Caco-2 (cell line): ENCODE results near the gene HIVEP2. TPM values are rescaled to one million over a fixed set of nuclear protein-coding genes. Genes with fewer than 3 reads are reported as not detected.

ENCODE experiments used
- BruUV-seq: library from RNA; stranded (reverse); fragments of 400-500 nt; replicated peaks from 2 replicates; lab custom pipeline; 2021; lab: Mats Ljungman, UMichigan
- CTCF ChIA-PET: fragments of 300-600 bp; sonication (Branson Sonifier 250); formaldehyde crosslinking; loops from one replicate; lab custom pipeline; 2022; ENCODE audit warnings: antibody characterized with exemption; lab: Charles Lee
- POLR2A ChIA-PET: fragments of 300-600 bp; sonication (Branson Sonifier 250); formaldehyde crosslinking; loops from one replicate; lab custom pipeline; 2022; ENCODE audit warnings: antibody characterized with exemption; lab: Charles Lee
- DNase-seq, 2 experiments: peaks; one replicate each; pipeline versions ENCODE4 v3.0.0 to v3.0.0-alpha.2; 2020 to 2022
- H3K27me3 ChIP-seq: replicated peaks from 2 replicates; pipeline ENCODE4 v1.6.0; 2011; ENCODE audit warnings: low read length; ENCODE audit not compliant: control insufficient read depth, insufficient read depth
- H3K36me3 ChIP-seq: 2 replicates; pipeline ENCODE4 v1.5.1; 2011; ENCODE audit warnings: low read length; ENCODE audit not compliant: control insufficient read depth, insufficient read depth
- H3K4me1 ChIP-seq: fragments of 250-450 bp; sonication (Bioruptor Pico); 2 replicates; pipeline ENCODE4 v1.5.1; 2020; ENCODE audit warnings: mild to moderate bottlenecking
- H3K4me3 ChIP-seq: 2 replicates; pipeline ENCODE4 v1.5.1; 2011; ENCODE audit warnings: low read depth, mild to moderate bottlenecking, control low read depth, low read length
- H3K9me3 ChIP-seq: fragments of 250-450 bp; sonication (Bioruptor Pico); 2 replicates; pipeline ENCODE4 v1.5.1; 2020; ENCODE audit warnings: mild to moderate bottlenecking, moderate library complexity
- H3K27ac Mint-ChIP-seq: one replicate; pipeline ENCODE4 v1.8.0; 2022; ENCODE audit warnings: mixed read lengths; ENCODE audit not compliant: unreplicated experiment
- H3K27me3 Mint-ChIP-seq: one replicate; pipeline ENCODE4 v1.8.0; 2022; ENCODE audit warnings: mixed read lengths; ENCODE audit not compliant: insufficient read depth, unreplicated experiment
- H3K36me3 Mint-ChIP-seq: one replicate; pipeline ENCODE4 v1.8.0; 2022; ENCODE audit warnings: mild to moderate bottlenecking, mixed read lengths; ENCODE audit not compliant: insufficient read depth, unreplicated experiment
- H3K4me1 Mint-ChIP-seq: one replicate; pipeline ENCODE4 v1.8.0; 2022; ENCODE audit warnings: low read depth, mixed read lengths; ENCODE audit not compliant: unreplicated experiment
- H3K4me3 Mint-ChIP-seq: one replicate; pipeline ENCODE4 v1.8.0; 2022; ENCODE audit warnings: mild to moderate bottlenecking, moderate library complexity, mixed read lengths; ENCODE audit not compliant: unreplicated experiment
- H3K9me3 Mint-ChIP-seq: one replicate; pipeline ENCODE4 v1.8.0; 2022; ENCODE audit warnings: mixed read lengths; ENCODE audit not compliant: unreplicated experiment
- CTCF ChIP-seq, 2 experiments: fragments of 200-600 bp in 1 of 2; IDR thresholded peaks; 1 replicate in 1 of 2; 2 replicates in 1 of 2; pipeline versions ENCODE4 v1.5.1 to v1.8.0; 2011 to 2022; ENCODE audit warnings: antibody characterized with exemption in 1 of 2, control low read depth in 1 of 2, inconsistent platforms in 1 of 2, low read depth in 1 of 2, low read length in 1 of 2, mild to moderate bottlenecking in 1 of 2, moderate library complexity in 1 of 2; ENCODE audit not compliant: insufficient read depth in 1 of 2, severe bottlenecking in 1 of 2, unreplicated experiment in 1 of 2
- intact Hi-C: fragments of 100-400 bp; cut with micrococcal nuclease; formaldehyde crosslinking; loops from one replicate; pipeline ENCODE4 v1.10.0; 2022; ENCODE audit not compliant: unreplicated experiment
- total RNA-seq: library from RNA; stranded (reverse); gene quantifications from 2 replicates; pipeline ENCODE4 v1.2.3, GENCODE V29; 2022

The HIVEP2 gene
- total RNA-seq, 1 experiment from 2014 or later = 1.0 TPM

DNA sequence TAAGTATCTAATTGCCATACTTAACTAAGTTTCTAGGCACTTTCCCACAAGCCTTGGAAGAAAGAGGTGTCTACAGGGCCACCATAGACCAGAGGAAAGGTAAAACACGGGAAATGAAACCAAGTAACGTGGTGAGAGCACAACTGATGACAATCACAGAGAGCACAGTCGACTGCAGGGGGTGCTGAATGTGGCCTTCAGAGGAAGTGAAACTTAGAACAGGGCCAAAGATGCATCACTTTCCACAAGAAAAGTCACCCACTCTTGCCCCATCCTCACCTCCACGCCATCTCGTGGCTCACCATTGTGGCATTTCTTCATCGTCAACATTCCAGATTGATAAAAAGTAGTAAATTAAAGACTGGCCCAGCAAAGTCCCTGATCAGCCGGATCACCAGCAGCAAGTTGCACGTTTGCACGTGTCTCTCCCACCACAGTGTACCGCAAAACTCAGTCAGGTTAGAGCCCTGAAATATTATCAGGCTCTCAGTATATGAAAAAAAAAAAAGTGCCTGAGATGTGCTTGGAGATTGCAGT lies 31.4 kb downstream of the HIVEP2 start:
- TF ChIP-seq CTCF (IDR thresholded peaks at IDR 0.05; ENCODE audit: insufficient read depth in 1 of 2, low read depth in 1 of 2, low read length in 1 of 2, severe bottlenecking in 1 of 2, unreplicated experiment in 1 of 2) = no peak
- intact Hi-C loops = no loop called here
- no peaks in the 10 kb centered on the region for H3K4me1 Mint-ChIP-seq
- peaks cover 7% of the 10 kb centered on the region for H3K27me3 Mint-ChIP-seq
- ChIA-PET POLR2A (no interaction called here), CTCF (no interaction called here)
- H3K4me3 Mint-ChIP-seq = no peak overlapping the region
- H3K36me3 Mint-ChIP-seq = no peaks in the 10 kb centered on the region
- H3K4me3 ChIP-seq = no peak overlapping the region
- H3K9me3 ChIP-seq = no peaks in the 10 kb centered on the region
- no peak overlapping the region for H3K27ac Mint-ChIP-seq
- no peaks in the 10 kb centered on the region for H3K36me3 ChIP-seq
- H3K9me3 Mint-ChIP-seq = no peaks in the 10 kb centered on the region
- no peak for DNase-seq
- H3K27me3 ChIP-seq = no peaks in the 10 kb centered on the region; the same call in 1 of the 2 replicates
- H3K4me1 ChIP-seq = no peaks in the 10 kb centered on the region
- no TSS peak for BruUV-seq

DNA sequence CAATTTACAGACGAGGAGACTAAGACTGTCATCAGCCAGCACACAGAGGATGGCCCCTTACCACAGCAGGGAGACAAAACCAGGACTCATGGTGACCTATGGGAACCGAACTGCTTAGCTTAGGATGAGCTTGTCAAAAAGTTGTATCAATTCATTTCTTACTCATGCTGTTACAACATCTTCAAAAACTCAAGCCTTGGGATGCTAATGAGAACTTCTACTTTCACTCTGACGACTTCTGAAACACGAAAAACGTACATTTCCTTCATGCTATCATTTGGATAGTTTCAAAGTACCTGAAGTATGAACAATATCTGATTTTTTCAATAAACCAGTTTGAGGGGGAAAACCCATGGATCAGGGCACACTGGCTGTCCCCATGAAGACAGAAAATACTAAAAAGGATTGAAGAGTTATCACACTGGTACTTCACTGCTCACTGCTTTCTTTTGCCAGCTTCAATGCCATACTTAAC lies 31.9 kb downstream of the HIVEP2 start:
- POLR2A ChIA-PET = no interaction called here

GRCh38 chr6:142912125-142912524 lies 32.9 kb downstream of the HIVEP2 start:
- TF ChIP-seq CTCF (IDR thresholded peaks at IDR 0.05; ENCODE audit: insufficient read depth in 1 of 2, low read depth in 1 of 2, low read length in 1 of 2, severe bottlenecking in 1 of 2, unreplicated experiment in 1 of 2) = no peak
- ChIA-PET POLR2A (no interaction called here), CTCF (no interaction called here)
- Mint-ChIP-seq H3K4me1 (no peaks in the 10 kb centered on the region), H3K9me3 (no peaks in the 10 kb centered on the region), H3K27me3 (peaks cover 7% of the 10 kb centered on the region), H3K27ac (no peak overlapping the region), H3K4me3 (no peak overlapping the region), H3K36me3 (no peaks in the 10 kb centered on the region)
- DNase-seq = no peak
- H3K9me3 ChIP-seq = no peaks in the 10 kb centered on the region
- intact Hi-C loops = no loop called here
- no peaks in the 10 kb centered on the region; the same call in 1 of the 2 replicates for H3K27me3 ChIP-seq
- H3K36me3 ChIP-seq = no peaks in the 10 kb centered on the region
- no peak overlapping the region for H3K4me3 ChIP-seq
- BruUV-seq = no TSS peak
- no peaks in the 10 kb centered on the region for H3K4me1 ChIP-seq

More for the DNA sequence above, 31.9 kb downstream of the HIVEP2 start:
- no peak overlapping the region for H3K4me3 ChIP-seq
- CTCF ChIA-PET = no interaction called here
- no TSS peak for BruUV-seq
- intact Hi-C loops = no loop called here
- DNase-seq = no peak
- no peaks in the 10 kb centered on the region for H3K9me3 ChIP-seq
- no peaks in the 10 kb centered on the region for H3K36me3 Mint-ChIP-seq
- H3K4me1 Mint-ChIP-seq = no peaks in the 10 kb centered on the region
- no peaks in the 10 kb centered on the region for H3K9me3 Mint-ChIP-seq
- H3K27ac Mint-ChIP-seq = no peak overlapping the region
- no peaks in the 10 kb centered on the region for H3K36me3 ChIP-seq
- H3K4me3 Mint-ChIP-seq = no peak overlapping the region
- no peaks in the 10 kb centered on the region; the same call in 1 of the 2 replicates for H3K27me3 ChIP-seq
- H3K4me1 ChIP-seq = no peaks in the 10 kb centered on the region
- peaks cover 7% of the 10 kb centered on the region for H3K27me3 Mint-ChIP-seq
- no peak for TF ChIP-seq CTCF (IDR thresholded peaks at IDR 0.05; ENCODE audit: insufficient read depth in 1 of 2, low read depth in 1 of 2, low read length in 1 of 2, severe bottlenecking in 1 of 2, unreplicated experiment in 1 of 2)
